WERI-Rb-1 (cell line): ENCODE measurements around the gene PDE3A.

ENCODE experiments used
- DNase-seq: peaks from one replicate; pipeline ENCODE4 v3.0.0-alpha.2; 2020
- H3K27ac ChIP-seq: fragments of 250-450 bp; sonication (Bioruptor Pico); 2 replicates; pipeline ENCODE4 v1.5.1; 2020; ENCODE audit warnings: mild to moderate bottlenecking, moderate library complexity
- H3K27me3 ChIP-seq: fragments of 250-450 bp; sonication (Bioruptor Pico); 2 replicates; pipeline ENCODE4 v1.5.1; 2021; ENCODE audit warnings: mild to moderate bottlenecking, low read depth, moderate library complexity; ENCODE audit not compliant: insufficient read depth, severe bottlenecking
- H3K36me3 ChIP-seq: fragments of 250-450 bp; sonication (Bioruptor Pico); 2 replicates; pipeline ENCODE4 v1.5.1; 2020; ENCODE audit warnings: mild to moderate bottlenecking, moderate library complexity
- H3K4me3 ChIP-seq: 2 replicates; pipeline ENCODE4 v1.5.1; 2011; ENCODE audit warnings: low read depth, mild to moderate bottlenecking, control low read depth, low read length
- H3K9me3 ChIP-seq: fragments of 250-450 bp; sonication (Bioruptor Pico); 2 replicates; pipeline ENCODE4 v1.5.1; 2021; ENCODE audit warnings: mild to moderate bottlenecking, moderate library complexity; ENCODE audit not compliant: severe bottlenecking
- TF ChIP-seq, protein P1 (sequence below): IDR thresholded peaks from 2 replicates; pipeline ENCODE4 v1.5.1; 2011; ENCODE audit warnings: low read depth, mild to moderate bottlenecking, control low read depth, inconsistent platforms, low read length

The PDE3A gene

DNA sequence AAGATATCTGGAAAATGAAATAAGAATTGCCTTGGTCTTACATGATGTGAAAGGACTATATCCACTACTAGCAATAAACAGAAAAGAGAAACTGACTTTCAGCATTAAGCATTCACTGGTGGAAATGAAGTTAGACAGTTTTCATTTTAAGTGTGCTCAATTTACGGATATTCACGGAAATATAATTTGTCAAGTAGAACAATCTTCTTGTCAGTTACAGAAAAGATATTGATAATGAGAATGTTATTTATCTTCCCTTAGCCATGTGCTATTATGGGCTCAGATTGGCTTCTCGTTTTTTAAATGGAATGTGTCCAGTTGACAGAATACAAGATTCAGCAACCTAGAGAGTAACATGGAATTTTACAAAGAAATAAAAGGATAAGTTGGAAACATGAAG lies 208.2 kb downstream of the PDE3A start:
- no peaks in the 10 kb centered on the region for H3K27me3 ChIP-seq
- H3K27ac ChIP-seq, result no peak overlapping the region
- no peaks in the 10 kb centered on the region for H3K36me3 ChIP-seq
- TF ChIP-seq, protein P1, sequence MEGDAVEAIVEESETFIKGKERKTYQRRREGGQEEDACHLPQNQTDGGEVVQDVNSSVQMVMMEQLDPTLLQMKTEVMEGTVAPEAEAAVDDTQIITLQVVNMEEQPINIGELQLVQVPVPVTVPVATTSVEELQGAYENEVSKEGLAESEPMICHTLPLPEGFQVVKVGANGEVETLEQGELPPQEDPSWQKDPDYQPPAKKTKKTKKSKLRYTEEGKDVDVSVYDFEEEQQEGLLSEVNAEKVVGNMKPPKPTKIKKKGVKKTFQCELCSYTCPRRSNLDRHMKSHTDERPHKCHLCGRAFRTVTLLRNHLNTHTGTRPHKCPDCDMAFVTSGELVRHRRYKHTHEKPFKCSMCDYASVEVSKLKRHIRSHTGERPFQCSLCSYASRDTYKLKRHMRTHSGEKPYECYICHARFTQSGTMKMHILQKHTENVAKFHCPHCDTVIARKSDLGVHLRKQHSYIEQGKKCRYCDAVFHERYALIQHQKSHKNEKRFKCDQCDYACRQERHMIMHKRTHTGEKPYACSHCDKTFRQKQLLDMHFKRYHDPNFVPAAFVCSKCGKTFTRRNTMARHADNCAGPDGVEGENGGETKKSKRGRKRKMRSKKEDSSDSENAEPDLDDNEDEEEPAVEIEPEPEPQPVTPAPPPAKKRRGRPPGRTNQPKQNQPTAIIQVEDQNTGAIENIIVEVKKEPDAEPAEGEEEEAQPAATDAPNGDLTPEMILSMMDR, result no peak
- no peak for DNase-seq
- no peaks in the 10 kb centered on the region for H3K9me3 ChIP-seq
- H3K4me3 ChIP-seq, result no peak overlapping the region

DNA sequence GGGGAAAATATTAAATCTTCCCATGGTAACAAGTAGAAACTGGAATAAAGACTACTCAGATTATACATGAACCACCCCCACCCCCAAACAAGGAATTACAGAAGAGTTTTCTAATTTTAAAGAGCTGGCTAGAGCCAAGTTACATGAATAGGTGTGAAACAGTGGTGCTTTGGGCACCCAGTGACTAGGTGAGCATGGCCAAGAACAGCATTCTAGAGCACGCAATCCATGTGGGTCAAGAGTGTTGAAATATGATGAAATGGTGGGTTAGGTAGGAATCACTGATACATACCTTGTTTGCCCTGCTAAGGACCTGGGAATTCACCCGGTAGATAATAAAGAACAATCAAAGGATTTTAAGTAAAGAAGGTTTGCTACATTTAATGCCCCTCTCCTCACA lies 208.7 kb downstream of the PDE3A start:
- TF ChIP-seq, protein P1, result no peak
- Histone ChIP-seq H3K36me3 (no peaks in the 10 kb centered on the region), H3K27ac (no peak overlapping the region), H3K9me3 (no peaks in the 10 kb centered on the region), H3K27me3 (no peaks in the 10 kb centered on the region), H3K4me3 (no peak overlapping the region)
- DNase-seq, result no peak

DNA sequence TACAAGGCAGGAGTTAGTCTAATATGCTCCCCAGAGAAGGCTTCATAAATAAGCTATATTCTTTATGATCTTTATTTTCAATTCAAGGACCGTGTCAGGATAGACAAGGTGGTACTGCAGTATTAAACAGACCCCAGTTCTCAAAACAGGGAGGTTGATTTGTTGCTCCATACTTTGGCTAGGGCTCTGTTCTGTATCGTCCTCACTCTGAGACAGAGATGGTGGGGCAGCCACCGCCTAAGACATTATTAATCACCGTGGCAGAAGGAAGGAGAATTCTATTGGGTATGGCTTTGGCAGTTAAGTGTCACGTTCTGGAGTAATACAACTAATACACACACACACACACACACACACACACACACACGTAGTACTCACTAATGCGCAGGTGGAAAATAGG lies 209.8 kb downstream of the PDE3A start:
- H3K36me3 ChIP-seq, result no peaks in the 10 kb centered on the region
- H3K27ac ChIP-seq, result no peak overlapping the region
- H3K9me3 ChIP-seq, result no peaks in the 10 kb centered on the region
- no peak overlapping the region for H3K4me3 ChIP-seq
- no peaks in the 10 kb centered on the region for H3K27me3 ChIP-seq
- no peak for DNase-seq
- TF ChIP-seq, protein P1, result no peak

DNA sequence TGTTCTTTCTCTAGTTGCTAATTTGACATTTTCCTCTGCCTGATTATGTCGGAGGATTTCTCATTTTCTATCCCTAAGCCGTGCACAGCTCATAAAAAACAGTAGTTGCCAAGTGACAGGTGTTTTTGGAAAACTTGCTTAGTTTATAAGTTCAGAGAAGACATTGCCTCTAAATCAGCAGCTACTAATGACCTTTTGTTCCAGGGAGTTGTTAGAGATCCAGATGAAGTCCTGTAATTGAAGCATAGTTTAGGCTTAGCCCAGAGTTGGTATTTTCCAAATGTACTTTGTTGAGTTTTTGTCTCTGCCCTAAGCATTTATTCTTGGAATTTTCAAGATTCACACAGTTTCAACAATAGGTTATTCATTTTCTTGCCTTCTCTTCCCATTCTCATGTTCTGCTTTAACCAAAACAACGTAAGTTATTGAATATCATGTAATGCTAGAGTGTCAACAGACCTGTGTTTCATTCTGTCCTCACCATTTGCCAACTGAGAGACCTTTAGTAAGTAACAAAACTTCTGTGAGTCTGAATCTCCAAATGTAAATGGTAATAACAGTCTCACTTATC lies 216.8 kb downstream of the PDE3A start:
- no peaks in the 10 kb centered on the region for H3K36me3 ChIP-seq
- TF ChIP-seq, protein P1, result no peak
- H3K9me3 ChIP-seq, result no peaks in the 10 kb centered on the region

DNA sequence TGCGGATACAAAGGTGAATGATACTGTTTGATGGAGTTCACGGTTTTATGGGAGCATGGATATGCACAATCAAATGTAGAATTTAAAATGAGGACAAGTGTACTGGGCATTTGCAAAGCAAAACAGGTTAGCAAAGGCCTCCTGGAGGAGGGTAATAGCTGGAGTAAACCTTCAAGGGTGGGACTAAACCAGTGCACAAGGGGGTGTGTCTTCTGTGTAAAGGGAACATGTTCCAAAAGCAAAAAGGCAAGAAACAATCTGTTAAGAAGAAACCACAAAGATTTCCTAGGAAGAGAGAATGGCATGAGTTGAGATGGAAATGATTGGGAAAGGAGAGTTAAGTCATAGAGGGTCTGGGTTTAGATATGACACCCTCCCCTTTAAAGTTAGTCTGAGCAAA lies 217.6 kb downstream of the PDE3A start:
- Histone ChIP-seq H3K36me3 (no peaks in the 10 kb centered on the region), H3K4me3 (no peak overlapping the region), H3K27me3 (no peaks in the 10 kb centered on the region), H3K9me3 (no peaks in the 10 kb centered on the region), H3K27ac (no peak overlapping the region)
- TF ChIP-seq, protein P1, result no peak
- no peak for DNase-seq

More for the DNA sequence above, 216.8 kb downstream of the PDE3A start:
- no peak for DNase-seq
- no peak overlapping the region for H3K4me3 ChIP-seq
- no peaks in the 10 kb centered on the region for H3K27me3 ChIP-seq
- H3K27ac ChIP-seq, result no peak overlapping the region

DNA sequence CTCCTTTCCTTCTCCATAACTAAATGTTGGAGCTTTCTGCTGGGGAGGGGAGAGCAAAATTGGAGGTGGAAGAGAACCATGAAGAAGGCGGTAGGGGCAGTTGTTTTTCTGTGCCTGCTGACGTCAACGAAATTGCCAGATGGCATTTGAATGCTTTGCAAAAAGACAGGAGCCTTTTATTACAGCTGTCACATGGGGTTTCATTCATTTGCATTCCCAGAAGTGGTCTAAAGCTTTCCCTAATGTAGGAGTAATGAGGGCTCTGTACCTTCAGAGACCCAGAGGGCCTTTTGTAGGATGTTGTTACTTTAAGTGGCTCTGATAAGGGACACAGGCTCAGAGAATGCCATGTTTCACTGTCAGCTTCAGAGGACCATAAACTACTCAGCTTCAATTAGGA lies 219.7 kb downstream of the PDE3A start:
- no peak overlapping the region for H3K27ac ChIP-seq
- H3K9me3 ChIP-seq, result no peaks in the 10 kb centered on the region
- no peak overlapping the region for H3K4me3 ChIP-seq
- no peak for DNase-seq
- H3K36me3 ChIP-seq, result no peaks in the 10 kb centered on the region
- H3K27me3 ChIP-seq, result no peaks in the 10 kb centered on the region
- TF ChIP-seq, protein P1, result no peak
